NCI-H748 (cell line): Measurements from ENCODE around the gene GIMAP5.

ENCODE experiments used
- DNase-seq: peaks from one replicate; lab custom pipeline; 2025; ENCODE audit not compliant: unreplicated experiment; lab: John Stamatoyannopoulos, UW

Gene GIMAP5

GRCh38 chr7:150737265-150738055 lies at the start of gene GIMAP5:
Gene GIMAP5, plus strand, starts transcription at chr7:150737418. Its CDS starts 3,467 bp downstream, at chr7:150740885.
- no peak for DNase-seq

DNA sequence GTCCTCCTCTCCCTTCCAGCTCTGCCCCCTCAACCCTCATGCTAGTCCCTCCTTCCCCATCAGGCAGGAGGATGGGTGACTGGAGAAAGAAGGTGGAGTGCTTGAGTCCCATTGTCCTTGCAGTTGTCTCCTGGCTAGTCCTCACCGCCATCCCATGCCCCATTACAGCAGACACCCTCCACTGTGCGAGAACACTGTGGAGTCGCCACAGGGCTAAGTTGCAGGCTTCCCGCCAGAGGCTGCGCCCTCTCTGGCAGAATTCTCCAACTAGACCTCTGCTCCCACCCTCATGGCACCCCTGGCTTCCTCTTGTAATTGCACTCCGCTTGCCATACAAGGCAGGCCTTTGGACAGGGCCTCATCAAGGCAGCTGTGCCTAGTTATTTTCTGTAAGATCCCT lies 48.6 kb upstream of the GIMAP5 start:
- no peak for DNase-seq

DNA sequence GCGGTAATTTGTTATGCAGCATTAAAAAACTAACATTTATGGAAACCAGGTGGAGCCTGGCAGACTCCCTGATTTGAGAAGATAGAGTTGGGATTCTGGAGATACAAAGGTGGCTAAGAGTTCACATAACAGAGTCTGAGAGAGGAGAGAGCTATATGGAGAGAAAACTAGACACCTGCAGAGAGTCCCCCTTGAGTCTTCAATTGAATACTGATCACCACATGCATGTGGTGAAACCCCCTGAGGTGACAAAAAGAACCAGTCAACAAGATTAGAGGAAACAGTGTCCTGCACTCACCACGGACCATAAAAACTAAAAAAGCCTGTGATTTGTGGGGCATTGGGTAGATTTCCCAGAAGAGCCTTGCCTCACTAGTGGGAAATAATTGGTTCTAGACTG lies 41.6 kb upstream of the GIMAP5 start:
- no peak for DNase-seq

- DNase-seq: no peak
Measured at GRCh38 chr7:150703209-150703608, 34.0 kb upstream of the GIMAP5 start.

DNA sequence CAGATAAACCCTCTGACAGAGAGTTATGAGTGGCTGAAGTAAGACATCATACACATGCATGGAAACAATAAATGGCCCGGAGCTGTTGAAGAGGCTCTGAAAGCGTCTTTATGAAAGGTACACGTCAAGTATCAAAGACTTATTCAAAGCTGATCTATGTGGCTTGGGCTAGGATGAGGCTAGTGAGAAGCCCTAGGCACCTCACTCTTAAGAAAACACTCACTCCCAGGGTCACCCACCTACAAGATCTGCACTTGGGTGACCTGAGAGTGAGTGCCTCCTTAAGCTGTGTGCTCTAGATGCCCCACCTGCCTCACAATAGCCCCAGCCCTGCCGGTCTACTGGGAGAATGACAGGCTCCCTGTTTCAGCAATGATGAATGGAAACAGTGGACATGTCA lies 21.9 kb upstream of the GIMAP5 start:
- DNase-seq: no peak

- no peak for DNase-seq
Measured at GRCh38 chr7:150715738-150716137, 21.5 kb upstream of the GIMAP5 start.

- no peak for DNase-seq
Measured at GRCh38 chr7:150716368-150716767, 20.9 kb upstream of the GIMAP5 start, which contains the start of gene GIMAP1. Gene GIMAP1, plus strand, starts transcription at chr7:150716613. Its CDS starts 2,435 bp downstream, at chr7:150719048.

DNA sequence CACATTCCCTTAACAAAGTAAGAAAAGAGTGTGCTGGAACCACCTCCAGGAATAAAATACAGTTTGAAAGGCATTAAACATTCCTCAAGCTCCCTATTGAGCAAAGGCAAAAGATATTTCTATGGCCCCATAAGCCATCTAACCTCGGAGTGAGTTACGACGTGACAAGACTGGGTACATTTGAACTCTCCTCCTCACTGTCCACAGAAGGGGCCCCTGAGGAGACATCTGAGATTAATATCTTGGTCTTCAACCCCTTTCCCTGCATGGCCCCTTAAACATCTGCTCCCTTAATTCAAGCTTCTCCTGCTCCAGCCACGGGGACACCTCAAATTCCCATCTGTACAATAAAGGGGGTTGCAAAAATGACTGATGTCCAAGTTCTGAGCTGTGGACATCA lies 20.3 kb upstream of the GIMAP5 start:
- no peak for DNase-seq

DNA sequence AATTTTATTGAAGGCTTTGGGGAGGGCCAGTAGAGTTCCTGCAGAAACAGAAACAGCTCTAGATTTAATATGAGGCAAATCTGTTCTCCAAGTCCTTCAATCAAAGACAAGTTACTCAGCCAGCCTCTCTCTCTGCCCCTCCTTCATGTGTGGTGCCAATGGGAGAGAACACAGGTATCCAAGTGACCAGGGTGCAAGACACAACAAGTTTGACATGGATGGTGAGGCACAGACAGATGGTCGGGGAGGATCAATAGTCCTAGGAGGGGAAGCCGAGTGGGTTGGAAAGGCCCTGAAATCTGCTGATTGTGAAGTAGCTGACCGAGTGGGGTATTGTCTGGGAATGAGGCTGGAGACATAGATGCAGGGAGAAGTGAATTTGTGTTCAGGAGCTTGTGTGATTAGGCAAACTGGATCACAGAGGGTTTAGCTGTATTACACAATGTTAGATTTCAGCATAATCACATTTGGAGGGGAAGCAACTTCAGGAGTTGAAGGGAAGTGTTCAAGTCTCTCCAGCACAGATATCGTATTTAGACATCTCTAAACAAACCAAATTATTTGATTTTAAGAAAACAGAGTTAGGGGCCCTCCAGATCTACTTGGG lies 19.3 kb upstream of the GIMAP5 start:
- no peak for DNase-seq

GRCh38 chr7:150719436-150719835 lies 17.8 kb upstream of the GIMAP5 start:
- DNase-seq: no peak

GRCh38 chr7:150719960-150720891 lies 17.0 kb upstream of the GIMAP5 start:
- DNase-seq: no peak

DNA sequence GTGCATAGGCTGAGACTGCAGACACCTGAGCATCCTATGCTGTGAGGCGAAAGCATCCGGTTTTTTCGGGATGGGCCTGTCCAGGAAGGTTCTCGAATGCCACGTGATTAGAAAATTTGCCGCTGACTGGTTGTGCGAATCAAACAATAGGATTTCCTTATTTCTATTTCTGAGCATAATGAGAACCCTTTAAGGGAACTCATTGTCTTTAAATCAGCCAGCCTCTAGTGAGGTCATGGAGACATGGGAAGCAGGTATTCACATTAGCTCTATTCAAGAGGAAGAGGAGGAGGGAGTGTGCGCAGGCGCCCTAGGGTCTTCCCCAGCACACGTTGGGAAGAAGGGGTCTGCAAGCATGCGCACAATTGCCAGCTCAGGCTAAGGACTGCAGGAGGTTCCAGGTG lies 15.2 kb upstream of the GIMAP5 start:
- no peak for DNase-seq

DNA sequence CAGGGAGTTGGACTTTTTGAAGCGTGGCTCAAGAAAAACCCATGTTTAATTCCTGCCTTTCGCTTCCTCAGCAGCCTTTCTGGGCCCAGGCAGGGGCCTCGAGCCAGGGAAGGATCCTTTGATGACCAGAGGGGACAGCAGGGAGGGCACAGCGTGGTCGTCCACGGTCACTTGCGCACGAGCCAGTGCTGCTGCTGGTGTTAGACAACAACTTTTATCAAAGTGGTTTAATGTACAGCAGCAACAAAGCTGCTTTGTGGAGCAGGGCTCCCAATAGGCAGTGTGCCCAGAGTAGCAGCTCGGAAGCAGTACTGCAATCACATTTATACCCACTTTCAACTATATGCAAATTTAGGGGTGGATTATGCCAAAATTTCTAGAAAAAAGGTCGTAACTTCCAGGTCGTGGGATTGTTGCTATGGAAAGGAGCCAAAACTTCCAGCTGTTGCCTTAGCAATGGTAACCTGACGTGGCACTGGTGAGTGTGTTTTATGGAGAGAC lies 14.7 kb upstream of the GIMAP5 start:
- no peak for DNase-seq

DNA sequence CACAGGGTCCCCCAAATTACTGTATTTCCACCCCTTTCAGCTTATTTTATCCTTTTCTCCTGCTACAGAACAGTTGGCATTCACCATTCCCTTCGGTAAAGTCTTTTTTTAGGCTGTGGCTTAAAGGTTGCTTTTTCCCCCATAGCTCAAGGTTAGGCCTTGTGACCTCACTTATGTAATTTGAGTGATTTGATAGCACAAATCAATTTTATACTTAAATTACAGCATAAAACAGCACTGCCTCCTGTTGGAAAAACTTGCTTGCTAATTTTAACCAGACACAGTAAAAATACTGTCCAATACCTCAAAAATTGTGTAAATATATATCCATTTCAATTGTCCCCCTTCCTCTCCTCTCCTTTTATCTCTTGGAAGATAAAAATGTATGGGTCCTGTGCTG lies 13.8 kb upstream of the GIMAP5 start:
- no peak for DNase-seq

GRCh38 chr7:150727381-150727780 lies 9.8 kb upstream of the GIMAP5 start:
- DNase-seq: no peak

DNA sequence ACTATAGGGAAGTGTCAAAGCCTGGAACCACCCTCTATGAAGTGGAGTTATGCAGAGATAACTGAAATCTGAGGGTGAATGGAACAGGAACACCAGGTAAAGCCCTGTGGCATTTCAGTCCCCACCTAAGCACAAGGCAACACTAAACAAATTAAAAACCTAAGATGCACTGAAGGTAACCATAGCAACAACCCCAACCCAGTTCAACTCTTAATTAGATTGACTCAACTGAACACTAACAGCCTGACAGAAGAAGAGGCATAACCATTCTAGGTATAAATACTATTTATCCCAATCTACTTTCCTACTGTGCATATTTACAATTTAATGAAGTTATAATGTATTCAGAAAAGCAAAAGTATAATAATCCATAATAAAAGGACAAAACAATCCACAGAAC lies 9.2 kb upstream of the GIMAP5 start:
- no peak for DNase-seq

- DNase-seq: no peak
Measured at GRCh38 chr7:150728609-150729008, 8.6 kb upstream of the GIMAP5 start.

DNA sequence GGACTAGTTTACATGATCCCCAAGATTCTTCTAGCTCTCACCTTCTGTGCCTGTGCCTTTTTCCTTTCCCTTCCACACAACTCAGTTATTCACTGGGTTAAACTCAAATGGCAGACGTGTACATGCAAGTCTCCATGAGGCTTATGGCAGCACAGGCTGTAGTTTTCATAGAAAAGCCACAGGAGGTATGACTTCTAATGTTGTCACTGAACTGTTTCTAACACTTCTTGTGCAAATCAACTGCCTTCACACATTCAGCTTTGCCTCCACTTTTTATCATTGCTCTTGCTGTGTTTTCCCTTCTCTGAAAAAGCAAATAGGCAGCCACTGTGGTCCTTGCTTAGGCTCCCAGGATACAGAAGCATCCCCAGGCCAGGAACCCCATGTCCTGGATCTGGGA lies 5.3 kb upstream of the GIMAP5 start:
- DNase-seq: no peak

GRCh38 chr7:150732786-150733481 lies 4.3 kb upstream of the GIMAP5 start:
- DNase-seq: no peak

GRCh38 chr7:150733482-150734095 lies 3.6 kb upstream of the GIMAP5 start:
- DNase-seq: no peak
